GM10248 (cell line): ENCODE measurements around the gene RDH8.

Experiments used
- CTCF ChIA-PET: fragments of 300-600 bp; sonication (Branson Sonifier 250); formaldehyde crosslinking; extraction: SDS; loops from one replicate; lab custom pipeline; 2021; ENCODE audit warnings: antibody characterized with exemption; lab: Yijun Ruan, JAX
- POLR2A ChIA-PET: fragments of 350-650 bp; sonication (Branson Sonifier 250); formaldehyde crosslinking; extraction: SDS; loops from one replicate; lab custom pipeline; 2020; ENCODE audit warnings: antibody characterized with exemption; lab: Yijun Ruan, JAX
- DNase-seq: peaks from one replicate; pipeline ENCODE4 v3.0.0; 2012; ENCODE audit errors: extremely low spot score
- CTCF ChIP-seq: IDR thresholded peaks from 2 replicates; pipeline ENCODE4 v1.5.1; 2012; ENCODE audit warnings: mild to moderate bottlenecking, low read depth; ENCODE audit errors: extremely low read depth, missing control alignments, control extremely low read depth

The RDH8 gene

GRCh38 chr19:10043286-10043927 lies 30.1 kb downstream of the RDH8 start:
- DNase-seq = no peak

GRCh38 chr19:10044390-10044789 lies 31.1 kb downstream of the RDH8 start:
- no peak for DNase-seq
- TF ChIP-seq CTCF = no peak
- ChIA-PET POLR2A (no interaction called here), CTCF (interaction anchor here (1.2 to 1.9 kb wide), 2 partner anchors 15 to 17 kb away, joined by 3 to 5 read pairs; no protein-coding TSS in a partner anchor)

More at GRCh38 chr19:10043286-10043927, 30.1 kb downstream of the RDH8 start:
- POLR2A ChIA-PET = no interaction called here
- no peak for TF ChIP-seq CTCF
- CTCF ChIA-PET = interaction anchor here (0.8 to 2.2 kb wide), 5 partner anchors 14 to 43 kb away, joined by 3 to 10 read pairs (median 3); no protein-coding TSS in a partner anchor

- ChIA-PET CTCF (no interaction called here), POLR2A (no interaction called here)
- no peak for TF ChIP-seq CTCF
- no peak for DNase-seq
Measured at GRCh38 chr19:10045371-10045770, 32.1 kb downstream of the RDH8 start.

DNA sequence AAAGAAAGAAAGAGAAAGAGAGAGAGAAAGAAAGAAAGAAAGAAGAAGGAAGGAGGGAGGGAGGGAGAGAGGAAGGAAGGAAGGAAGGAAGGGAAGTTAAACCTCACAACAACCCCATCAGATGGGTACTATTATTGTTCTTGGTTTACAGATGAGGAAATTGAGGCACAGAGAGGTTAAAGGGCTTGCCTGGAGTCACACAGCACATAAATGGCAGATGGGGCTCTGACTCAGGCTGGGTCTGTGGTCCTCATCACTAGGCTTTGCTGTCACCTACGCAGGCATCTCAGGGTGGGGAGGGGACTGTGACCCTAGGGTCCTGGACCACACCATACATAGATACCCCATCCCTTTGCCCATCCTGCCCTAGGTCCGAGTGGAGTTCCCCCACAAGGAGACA lies 36.3 kb downstream of the RDH8 start:
- DNase-seq = no peak
- no peak for TF ChIP-seq CTCF
- POLR2A ChIA-PET = no interaction called here
- CTCF ChIA-PET = no interaction called here

- no peak for TF ChIP-seq CTCF
- DNase-seq = no peak
- CTCF ChIA-PET = interaction anchor here (1.4 kb wide), 1 partner anchor 10 kb away, joined by 3 read pairs; no protein-coding TSS in a partner anchor
- POLR2A ChIA-PET = no interaction called here
Measured at GRCh38 chr19:10052602-10053360, 39.5 kb downstream of the RDH8 start.

GRCh38 chr19:10061717-10062310 lies 48.5 kb downstream of the RDH8 start:
- POLR2A ChIA-PET = no interaction called here
- no peak for TF ChIP-seq CTCF
- DNase-seq = no peak
- CTCF ChIA-PET = interaction anchor here (3.3 kb wide), 1 partner anchor 34 kb away, joined by 10 read pairs; no protein-coding TSS in a partner anchor
